CD4-positive, alpha-beta T cell (primary cell): ENCODE data around the gene FAAH2. TPM values are rescaled to one million over a fixed set of nuclear protein-coding genes. Genes with fewer than 3 reads are reported as not detected.

Source experiments
- ATAC-seq: fragments of 200-7000 bp; cut with Tn5 transposase; one replicate; pipeline ENCODE4 v1.10.0; 2022; ENCODE audit warnings: mild to moderate bottlenecking; ENCODE audit not compliant: poor library complexity
- CTCF ChIA-PET: fragments of 350-600 bp; sonication (Branson Sonifier 250); formaldehyde crosslinking; loops from one replicate; lab custom pipeline; 2021; ENCODE audit warnings: antibody characterized with exemption, inconsistent platforms; lab: Charles Lee
- POLR2A ChIA-PET: fragments of 350-600 bp; sonication (Branson Sonifier 250); formaldehyde crosslinking; loops from one replicate; lab custom pipeline; 2021; ENCODE audit warnings: antibody characterized with exemption, inconsistent platforms; lab: Charles Lee
- DNase-seq, 14 experiments: peaks; one replicate each; pipeline ENCODE4 v3.0.0-alpha.2; 2013 to 2020; ENCODE audit warnings: mixed read lengths in 2 of 14
- H3K27ac ChIP-seq, 2 donors: one replicate each; pipeline versions ENCODE4 v1.5.1 to v1.7.0; 2013; ENCODE audit warnings: low read length in 2 of 2, low read depth in 1 of 2, mild to moderate bottlenecking in 1 of 2
- H3K27me3 ChIP-seq, 2 experiments: 1 replicate in 1 of 2; 2 replicates in 1 of 2; pipeline versions ENCODE4 v1.6.1 to v1.7.0; 2013; ENCODE audit warnings: low read length in 2 of 2, control low read depth in 1 of 2, mild to moderate bottlenecking in 1 of 2, moderate library complexity in 1 of 2; ENCODE audit not compliant: insufficient read depth in 2 of 2, control insufficient read depth in 1 of 2
- H3K36me3 ChIP-seq: one replicate; pipeline ENCODE4 v1.6.1; 2013; ENCODE audit warnings: low read length, control low read depth; ENCODE audit not compliant: insufficient read depth
- H3K4me1 ChIP-seq: one replicate; pipeline ENCODE4 v1.6.1; 2013; ENCODE audit warnings: low read length, control low read depth; ENCODE audit not compliant: insufficient read depth
- H3K4me3 ChIP-seq: one replicate; pipeline ENCODE4 v1.5.1; 2013; ENCODE audit warnings: mild to moderate bottlenecking, low read length, moderate library complexity
- H3K9me3 ChIP-seq, 2 experiments: 1 replicate in 1 of 2; 2 replicates in 1 of 2; pipeline versions ENCODE4 v1.6.1 to v1.7.0; 2013; ENCODE audit warnings: low read length in 2 of 2, mild to moderate bottlenecking in 2 of 2, control low read depth in 1 of 2, moderate library complexity in 1 of 2; ENCODE audit not compliant: control insufficient read depth in 1 of 2, insufficient read depth in 1 of 2
- H3K27ac Mint-ChIP-seq: one replicate; pipeline ENCODE4 v1.8.0; 2020; ENCODE audit warnings: mixed read lengths
- H3K27me3 Mint-ChIP-seq: one replicate; pipeline ENCODE4 v1.8.0; 2021; ENCODE audit warnings: mixed read lengths
- H3K36me3 Mint-ChIP-seq: one replicate; pipeline ENCODE4 v1.8.0; 2021; ENCODE audit warnings: low read depth, mixed read lengths
- H3K4me1 Mint-ChIP-seq: one replicate; pipeline ENCODE4 v1.8.0; 2021; ENCODE audit warnings: low read depth, mixed read lengths
- H3K4me3 Mint-ChIP-seq: one replicate; pipeline ENCODE4 v1.8.0; 2020; ENCODE audit warnings: mild to moderate bottlenecking, mixed read lengths
- H3K9me3 Mint-ChIP-seq: one replicate; pipeline ENCODE4 v1.8.0; 2020; ENCODE audit warnings: mixed read lengths
- CTCF ChIP-seq: fragments of 200-600 bp; IDR thresholded peaks from one replicate; pipeline ENCODE4 v1.8.0; 2022; ENCODE audit warnings: antibody characterized with exemption, mild to moderate bottlenecking
- intact Hi-C, 2 experiments: fragments of 100-400 bp; cut with DNase I in 1 of 2; cut with micrococcal nuclease in 1 of 2; formaldehyde crosslinking; loops; one replicate each; pipeline versions ENCODE4 v1.15.1 to v1.9.0; 2023 to 2025; cut with DNase I, micrococcal nuclease
- total RNA-seq, 174 experiments: library from RNA in 2 of 174; stranded (reverse) in 2 of 174; gene quantifications; one replicate each; pipeline ENCODE4 v1.2.3 and lab custom pipeline; 2021 to 2026

The FAAH2 gene
- total RNA-seq, 2 experiments from 2014 or later = 5.1 to 7.4 TPM

DNA sequence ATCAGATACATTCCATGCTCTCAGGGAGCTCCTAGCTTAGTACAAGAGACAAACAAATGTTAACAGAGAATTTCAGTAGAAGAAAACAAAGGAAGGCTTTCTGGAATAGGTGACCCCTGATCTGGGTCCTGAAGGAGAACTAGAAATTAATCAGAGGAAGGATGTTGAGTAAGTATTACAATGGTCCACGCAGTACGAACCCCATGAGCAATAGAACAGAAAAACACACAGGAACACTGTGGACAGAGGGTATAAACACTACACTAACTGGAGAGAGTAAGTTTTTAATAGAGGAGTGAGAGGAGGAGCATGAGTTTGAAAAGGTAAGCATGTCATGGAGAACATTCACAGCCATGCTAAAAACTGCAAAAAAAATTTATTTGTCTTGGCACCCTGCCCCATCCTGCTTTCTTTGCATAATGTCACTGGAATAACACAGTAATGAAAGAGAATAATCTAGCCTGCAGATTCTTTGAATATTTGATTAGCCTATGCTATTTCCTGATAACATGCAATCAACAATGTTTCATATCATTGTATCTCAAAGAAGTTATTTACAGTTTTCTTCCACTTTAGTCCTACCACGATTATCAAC lies 165.0 kb downstream of the FAAH2 start:
- no peaks in the 10 kb centered on the region for H3K4me1 Mint-ChIP-seq
- no peak overlapping the region for H3K27ac Mint-ChIP-seq
- no peaks in the 10 kb centered on the region for H3K9me3 Mint-ChIP-seq
- no peaks in the 10 kb centered on the region for H3K27me3 Mint-ChIP-seq
- ATAC-seq = no peak
- no peaks in the 10 kb centered on the region for H3K9me3 ChIP-seq
- DNase-seq = no peak
- H3K27me3 ChIP-seq = no peaks in the 10 kb centered on the region
- H3K4me3 Mint-ChIP-seq = no peak overlapping the region
- CTCF ChIA-PET = no interaction called here
- peaks cover 70% of the 10 kb centered on the region for H3K36me3 Mint-ChIP-seq
- POLR2A ChIA-PET = no interaction called here
- no peak for TF ChIP-seq CTCF
- intact Hi-C loops = loop anchor here in 1 of 2 experiments (5.0 kb wide), 1 partner anchor 169 kb away; no protein-coding TSS in a partner anchor
- no peak overlapping the region for H3K4me3 ChIP-seq
- no peak overlapping the region for H3K27ac ChIP-seq
- H3K36me3 ChIP-seq = peaks cover 8% of the 10 kb centered on the region
- peaks cover 2% of the 10 kb centered on the region for H3K4me1 ChIP-seq

- intact Hi-C loops = loop anchor here (1.0 to 5.0 kb wide), 2 partner anchors 171 to 172 kb away; no protein-coding TSS in a partner anchor
- Mint-ChIP-seq H3K4me3 (no peak overlapping the region), H3K4me1 (no peaks in the 10 kb centered on the region), H3K36me3 (peaks cover 58% of the 10 kb centered on the region), H3K27ac (no peak overlapping the region), H3K27me3 (no peaks in the 10 kb centered on the region), H3K9me3 (no peaks in the 10 kb centered on the region)
- DNase-seq = peak in 6 of 14 experiments; percentile 1 to 57 (median 33)
- Histone ChIP-seq H3K36me3 (peaks cover 6% of the 10 kb centered on the region), H3K9me3 (peaks cover 0 to 6% of the 10 kb centered on the region in 2 experiments), H3K27ac (no peak overlapping the region), H3K4me3 (no peak overlapping the region), H3K27me3 (no peaks in the 10 kb centered on the region), H3K4me1 (peaks cover 2% of the 10 kb centered on the region)
- ChIA-PET POLR2A (no interaction called here), CTCF (interaction anchor here (1.0 kb wide), 1 partner anchor 172 kb away, joined by 3 read pairs; no protein-coding TSS in a partner anchor)
- TF ChIP-seq CTCF = no peak
- peak; percentile 29 for ATAC-seq
Measured at GRCh38 chrX:57453901-57454300, 167.4 kb downstream of the FAAH2 start.

- no peak overlapping the region for H3K27ac Mint-ChIP-seq
- H3K36me3 Mint-ChIP-seq = peaks cover 28% of the 10 kb centered on the region
- TF ChIP-seq CTCF = no peak
- H3K4me3 Mint-ChIP-seq = no peak overlapping the region
- H3K36me3 ChIP-seq = no peaks in the 10 kb centered on the region
- DNase-seq (no peak), ATAC-seq (no peak)
- no peaks in the 10 kb centered on the region for H3K27me3 ChIP-seq
- no peaks in the 10 kb centered on the region for H3K4me1 ChIP-seq
- intact Hi-C loops = no loop called here
- no peaks in the 10 kb centered on the region for H3K4me1 Mint-ChIP-seq
- CTCF ChIA-PET = no interaction called here
- no peak overlapping the region for H3K27ac ChIP-seq
- POLR2A ChIA-PET = no interaction called here
- peaks cover 0 to 11% of the 10 kb centered on the region in 2 experiments for H3K9me3 ChIP-seq
- no peaks in the 10 kb centered on the region for H3K9me3 Mint-ChIP-seq
- no peak overlapping the region for H3K4me3 ChIP-seq
- H3K27me3 Mint-ChIP-seq = no peaks in the 10 kb centered on the region
Measured at GRCh38 chrX:57481514-57481913, 195.0 kb downstream of the FAAH2 start.
